Chondrocyte (in vitro differentiated cells): ENCODE measurements around the gene SLC40A1. TPM values are rescaled to one million over a fixed set of nuclear protein-coding genes. Genes with fewer than 3 reads are reported as not detected.

Experiments
- DNase-seq: peaks from one replicate; pipeline ENCODE4 v3.0.0; 2021; ENCODE audit warnings: mixed read lengths, low spot score
- H3K27ac Mint-ChIP-seq: one replicate; pipeline ENCODE4 v1.8.0; 2021; ENCODE audit warnings: mild to moderate bottlenecking, moderate library complexity, mixed read lengths; ENCODE audit not compliant: unreplicated experiment
- H3K27me3 Mint-ChIP-seq: 2 replicates; pipeline ENCODE4 v1.8.0; 2021; ENCODE audit warnings: low read depth, mixed read lengths
- H3K36me3 Mint-ChIP-seq: 2 replicates; pipeline ENCODE4 v1.8.0; 2021; ENCODE audit warnings: low read depth, mixed read lengths
- H3K4me1 Mint-ChIP-seq: 2 replicates; pipeline ENCODE4 v1.8.0; 2021; ENCODE audit warnings: low read depth, mild to moderate bottlenecking, mixed read lengths
- H3K4me3 Mint-ChIP-seq: one replicate; pipeline ENCODE4 v1.8.0; 2021; ENCODE audit warnings: mild to moderate bottlenecking, moderate library complexity, mixed read lengths; ENCODE audit not compliant: unreplicated experiment
- H3K9me3 Mint-ChIP-seq: 2 replicates; pipeline ENCODE4 v1.8.0; 2021; ENCODE audit warnings: low read depth, mixed read lengths
- total RNA-seq: library from RNA; stranded (reverse); gene quantifications from 3 replicates; pipeline ENCODE4 v1.2.1, GENCODE V29; 2021
- TF ChIP-seq, protein P1 (sequence below): fragments of 200-600 bp; sonication (generic); IDR thresholded peaks from 2 replicates; pipeline ENCODE4 v1.5.0; 2021; ENCODE audit warnings: antibody characterized with exemption, mild to moderate bottlenecking, moderate library complexity

Gene SLC40A1
- total RNA-seq, 1 donor from 2014 or later: 20.3 TPM

DNA sequence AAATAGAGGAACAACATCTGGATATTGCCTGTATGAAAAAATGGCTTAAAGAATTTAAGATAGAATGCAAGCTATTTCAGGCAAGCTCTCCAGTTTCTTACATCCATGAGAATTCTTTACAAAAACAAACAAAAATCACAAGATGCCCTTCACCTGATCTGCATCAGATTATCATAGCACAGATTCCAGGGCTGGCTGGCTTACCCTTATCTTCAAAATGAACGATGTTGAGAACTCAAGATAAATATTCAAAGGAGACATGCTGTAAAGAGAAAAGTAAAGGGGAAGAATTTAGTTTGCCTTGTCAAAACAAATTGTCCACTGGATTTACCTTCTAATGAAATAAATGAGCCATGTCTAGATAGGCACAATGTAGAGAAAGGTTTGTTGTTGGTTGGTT, 18.7 kb upstream of the SLC40A1 start:
- TF ChIP-seq, protein P1, sequence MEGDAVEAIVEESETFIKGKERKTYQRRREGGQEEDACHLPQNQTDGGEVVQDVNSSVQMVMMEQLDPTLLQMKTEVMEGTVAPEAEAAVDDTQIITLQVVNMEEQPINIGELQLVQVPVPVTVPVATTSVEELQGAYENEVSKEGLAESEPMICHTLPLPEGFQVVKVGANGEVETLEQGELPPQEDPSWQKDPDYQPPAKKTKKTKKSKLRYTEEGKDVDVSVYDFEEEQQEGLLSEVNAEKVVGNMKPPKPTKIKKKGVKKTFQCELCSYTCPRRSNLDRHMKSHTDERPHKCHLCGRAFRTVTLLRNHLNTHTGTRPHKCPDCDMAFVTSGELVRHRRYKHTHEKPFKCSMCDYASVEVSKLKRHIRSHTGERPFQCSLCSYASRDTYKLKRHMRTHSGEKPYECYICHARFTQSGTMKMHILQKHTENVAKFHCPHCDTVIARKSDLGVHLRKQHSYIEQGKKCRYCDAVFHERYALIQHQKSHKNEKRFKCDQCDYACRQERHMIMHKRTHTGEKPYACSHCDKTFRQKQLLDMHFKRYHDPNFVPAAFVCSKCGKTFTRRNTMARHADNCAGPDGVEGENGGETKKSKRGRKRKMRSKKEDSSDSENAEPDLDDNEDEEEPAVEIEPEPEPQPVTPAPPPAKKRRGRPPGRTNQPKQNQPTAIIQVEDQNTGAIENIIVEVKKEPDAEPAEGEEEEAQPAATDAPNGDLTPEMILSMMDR: no peak
- Mint-ChIP-seq H3K4me3 (no peak overlapping the region), H3K9me3 (no peaks in the 10 kb centered on the region), H3K27me3 (no peaks in the 10 kb centered on the region), H3K4me1 (peaks cover 13% of the 10 kb centered on the region), H3K36me3 (no peaks in the 10 kb centered on the region), H3K27ac (no peak overlapping the region)
- no peak for DNase-seq

DNA sequence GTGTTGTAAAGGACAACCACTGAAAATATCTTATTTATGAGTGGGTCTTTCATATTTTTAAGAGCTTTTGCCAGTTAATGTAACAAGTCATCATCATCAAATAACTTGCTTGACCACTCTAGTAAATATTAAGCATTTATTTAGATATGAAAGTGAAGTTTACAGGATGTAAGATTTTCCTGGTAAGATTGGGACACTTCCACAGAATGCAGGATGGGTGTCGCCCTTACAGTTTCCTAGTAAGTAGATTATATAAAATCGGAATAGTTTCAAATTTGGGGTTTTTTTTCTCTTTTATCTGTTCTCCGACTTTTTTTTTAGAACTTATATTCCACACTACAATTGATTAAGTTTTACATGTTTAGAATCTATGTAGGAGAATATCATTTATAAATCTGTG, 14.8 kb upstream of the SLC40A1 start:
- DNase-seq: no peak
- no peak overlapping the region for H3K27ac Mint-ChIP-seq
- H3K27me3 Mint-ChIP-seq: no peaks in the 10 kb centered on the region
- no peaks in the 10 kb centered on the region for H3K36me3 Mint-ChIP-seq
- no peaks in the 10 kb centered on the region for H3K9me3 Mint-ChIP-seq
- TF ChIP-seq, protein P1: no peak
- H3K4me3 Mint-ChIP-seq: no peak overlapping the region
- H3K4me1 Mint-ChIP-seq: peaks cover 13% of the 10 kb centered on the region

DNA sequence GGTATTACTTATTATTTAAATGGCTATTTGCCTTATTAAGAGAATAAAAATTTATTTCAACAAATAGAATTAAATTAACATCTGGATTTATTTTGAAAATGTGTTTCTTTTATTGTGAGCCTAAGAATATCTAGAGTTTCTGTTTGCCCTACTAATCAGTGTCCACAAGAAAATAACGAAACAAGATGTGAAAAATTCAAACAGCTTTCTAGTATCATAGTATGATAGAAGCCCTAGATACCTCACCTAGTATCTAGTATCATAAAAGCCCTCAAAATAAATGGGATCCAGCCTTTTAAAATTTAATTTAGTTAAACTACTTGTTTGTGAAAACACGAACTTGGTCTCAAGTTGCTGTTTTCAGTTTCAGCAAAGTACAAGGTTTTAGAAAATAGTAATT, 13.7 kb upstream of the SLC40A1 start:
- TF ChIP-seq, protein P1: no peak
- Mint-ChIP-seq H3K27ac (no peak overlapping the region), H3K36me3 (no peaks in the 10 kb centered on the region), H3K4me3 (no peak overlapping the region), H3K9me3 (no peaks in the 10 kb centered on the region), H3K27me3 (no peaks in the 10 kb centered on the region), H3K4me1 (peaks cover 6% of the 10 kb centered on the region)
- no peak for DNase-seq

DNA sequence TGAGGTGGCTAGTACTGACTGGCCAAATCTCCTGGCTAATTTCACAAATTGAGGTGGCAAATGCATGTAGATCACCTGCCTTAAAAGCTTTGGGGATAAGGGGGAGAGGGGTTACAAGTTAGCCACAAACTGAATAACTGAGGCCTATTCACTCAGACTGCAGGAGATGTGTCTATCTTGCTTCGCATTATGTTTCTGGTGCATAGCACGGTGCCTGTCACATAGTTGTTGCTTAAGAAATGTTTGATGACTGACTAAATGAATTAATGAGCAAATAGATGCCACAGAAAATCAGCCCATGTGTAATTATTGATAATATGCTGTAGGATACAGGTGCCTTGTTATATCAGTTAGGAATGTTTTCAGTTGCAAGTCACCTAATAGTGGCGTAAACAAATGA, 12.5 kb upstream of the SLC40A1 start:
- Mint-ChIP-seq H3K36me3 (no peaks in the 10 kb centered on the region), H3K27ac (no peak overlapping the region), H3K9me3 (no peaks in the 10 kb centered on the region), H3K4me3 (no peak overlapping the region), H3K4me1 (no peaks in the 10 kb centered on the region), H3K27me3 (no peaks in the 10 kb centered on the region)
- TF ChIP-seq, protein P1: no peak
- DNase-seq: no peak

DNA sequence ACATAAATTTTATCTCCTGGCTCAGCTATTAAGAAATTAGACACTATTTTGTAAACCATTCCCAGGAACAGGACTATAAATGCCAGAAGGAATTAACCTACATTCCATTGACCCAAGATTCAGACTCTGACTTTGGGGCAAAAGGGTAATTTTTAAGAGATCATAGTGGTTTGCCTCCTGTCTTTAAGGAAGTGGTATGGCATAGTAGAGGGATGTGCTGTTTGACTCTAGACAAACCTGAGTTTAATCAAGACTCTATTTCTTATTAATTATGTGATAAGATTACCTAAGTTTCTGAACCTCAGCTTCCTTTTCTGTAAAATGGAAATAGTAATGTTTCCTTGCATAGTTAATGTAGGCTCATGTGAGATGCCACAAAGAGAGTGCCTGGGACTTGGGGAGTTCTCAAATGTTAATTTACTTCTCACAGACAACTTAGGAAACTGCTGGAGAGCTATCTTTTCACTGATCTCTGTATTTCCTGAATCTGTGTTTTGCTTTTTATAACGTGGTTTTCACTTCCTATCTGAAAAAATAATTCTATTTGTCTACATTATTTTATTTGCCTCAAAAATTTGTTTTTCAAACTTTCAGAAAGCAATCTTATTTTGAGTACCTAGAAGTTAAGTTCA, 11.9 kb upstream of the SLC40A1 start:
- TF ChIP-seq, protein P1: no peak
- Mint-ChIP-seq H3K4me1 (no peaks in the 10 kb centered on the region), H3K27ac (no peak overlapping the region), H3K36me3 (no peaks in the 10 kb centered on the region), H3K27me3 (no peaks in the 10 kb centered on the region), H3K9me3 (no peaks in the 10 kb centered on the region), H3K4me3 (no peak overlapping the region)
- no peak for DNase-seq
